ENCODE results near the gene MVB12B. TPM values are rescaled to one million over a fixed set of nuclear protein-coding genes. Genes with fewer than 3 reads are reported as not detected.

The MVB12B gene
- total RNA-seq, 4 donors from 2014 or later = 15.7 to 27.3 (median 22.7) TPM

- DNase-seq = no peak
- 90% methylated on average over 14 of the region's 14 CpGs; no CpG with 5 or more reads in 1 of the 2 donors for WGBS, 2 donors (ENCODE audit: low coverage in 1 of 2)
- Histone ChIP-seq H3K36me3 (no peaks in the 10 kb centered on the region), H3K4me3 (no peak overlapping the region), H3K9me3 (no peaks in the 10 kb centered on the region), H3K4me1 (no peaks in the 10 kb centered on the region), H3K27me3 (no peaks in the 10 kb centered on the region), H3K27ac (no peak overlapping the region)
- no peak for TF ChIP-seq EP300 (IDR thresholded peaks at IDR 0.05; ENCODE audit: low read depth)
- no peak for TF ChIP-seq CTCF (IDR thresholded peaks at IDR 0.05)
- no peak for TF ChIP-seq POLR2AphosphoS5 (IDR thresholded peaks at IDR 0.05)
- TF ChIP-seq POLR2A (IDR thresholded peaks at IDR 0.05) = no peak
- in situ Hi-C loops (cut with MboI; ENCODE audit: low pct_ligation_motif_present in 1 of 4, low pct_unique_long_range_greater_than_20kb in 1 of 4, low sequenced_read_pairs in 3 of 4) (no loop called here), intact Hi-C loops (cut with DNase I; ENCODE audit: low total_unique reads) (no loop called here)
These were observed 122.4 kb downstream of the MVB12B start for GRCh38 chr9:126448865-126449577.

GRCh38 chr9:126449725-126450667 is 123.4 kb downstream of the MVB12B start:
- Histone ChIP-seq H3K4me3 (no peak overlapping the region), H3K4me1 (no peaks in the 10 kb centered on the region), H3K27ac (no peak overlapping the region), H3K9me3 (no peaks in the 10 kb centered on the region), H3K36me3 (no peaks in the 10 kb centered on the region), H3K27me3 (no peaks in the 10 kb centered on the region)
- DNase-seq = no peak
- 80 to 87% methylated on average over 3 to 12 of the region's 12 CpGs for WGBS, 2 donors (ENCODE audit: low coverage in 1 of 2)
- intact Hi-C loops (cut with DNase I; ENCODE audit: low total_unique reads) (no loop called here), in situ Hi-C loops (cut with MboI; ENCODE audit: low pct_ligation_motif_present in 1 of 4, low pct_unique_long_range_greater_than_20kb in 1 of 4, low sequenced_read_pairs in 3 of 4) (no loop called here)
- no peak for TF ChIP-seq POLR2A (IDR thresholded peaks at IDR 0.05)

- Histone ChIP-seq H3K27ac (no peak overlapping the region), H3K4me3 (no peak overlapping the region), H3K4me1 (no peaks in the 10 kb centered on the region), H3K36me3 (no peaks in the 10 kb centered on the region), H3K9me3 (no peaks in the 10 kb centered on the region), H3K27me3 (no peaks in the 10 kb centered on the region)
- WGBS, 2 donors (ENCODE audit: low coverage in 1 of 2) = 93 to 100% methylated on average over 1 to 4 of the region's 6 CpGs
- in situ Hi-C loops (cut with MboI; ENCODE audit: low pct_ligation_motif_present in 1 of 4, low pct_unique_long_range_greater_than_20kb in 1 of 4, low sequenced_read_pairs in 3 of 4) (no loop called here), intact Hi-C loops (cut with DNase I; ENCODE audit: low total_unique reads) (no loop called here)
- no peak for TF ChIP-seq CTCF (IDR thresholded peaks at IDR 0.05)
- no peak for TF ChIP-seq POLR2A (IDR thresholded peaks at IDR 0.05)
- TF ChIP-seq EP300 (IDR thresholded peaks at IDR 0.05; ENCODE audit: low read depth) = no peak
- no peak for TF ChIP-seq POLR2AphosphoS5 (IDR thresholded peaks at IDR 0.05)
- no peak for DNase-seq
These were observed 124.1 kb downstream of the MVB12B start for GRCh38 chr9:126450668-126451205.

- no peaks in the 10 kb centered on the region for H3K4me1 ChIP-seq
- WGBS, 2 donors (ENCODE audit: low coverage in 1 of 2) = 90% methylated on average over 6 of the region's 6 CpGs; no CpG with 5 or more reads in 1 of the 2 donors
- no peaks in the 10 kb centered on the region for H3K36me3 ChIP-seq
These were observed 124.8 kb downstream of the MVB12B start for GRCh38 chr9:126451316-126451885.

More at GRCh38 chr9:126451316-126451885, 124.8 kb downstream of the MVB12B start:
- TF ChIP-seq EP300 (IDR thresholded peaks at IDR 0.05; ENCODE audit: low read depth) (no peak), CTCF (IDR thresholded peaks at IDR 0.05) (no peak), POLR2AphosphoS5 (IDR thresholded peaks at IDR 0.05) (no peak), POLR2A (IDR thresholded peaks at IDR 0.05) (no peak)
- in situ Hi-C loops (cut with MboI; ENCODE audit: low pct_ligation_motif_present in 1 of 4, low pct_unique_long_range_greater_than_20kb in 1 of 4, low sequenced_read_pairs in 3 of 4) (no loop called here), intact Hi-C loops (cut with DNase I; ENCODE audit: low total_unique reads) (no loop called here)
- Histone ChIP-seq H3K27ac (no peak overlapping the region), H3K9me3 (no peaks in the 10 kb centered on the region), H3K4me3 (no peak overlapping the region), H3K27me3 (no peaks in the 10 kb centered on the region)
- no peak for DNase-seq
